Measurements from ENCODE around the gene UGDH.
"Not testable (repeated sequence)": the region's sequence is repeated elsewhere in the genome, so short reads cannot be mapped to it uniquely, and the experiment has no call there.

The UGDH gene

DNA sequence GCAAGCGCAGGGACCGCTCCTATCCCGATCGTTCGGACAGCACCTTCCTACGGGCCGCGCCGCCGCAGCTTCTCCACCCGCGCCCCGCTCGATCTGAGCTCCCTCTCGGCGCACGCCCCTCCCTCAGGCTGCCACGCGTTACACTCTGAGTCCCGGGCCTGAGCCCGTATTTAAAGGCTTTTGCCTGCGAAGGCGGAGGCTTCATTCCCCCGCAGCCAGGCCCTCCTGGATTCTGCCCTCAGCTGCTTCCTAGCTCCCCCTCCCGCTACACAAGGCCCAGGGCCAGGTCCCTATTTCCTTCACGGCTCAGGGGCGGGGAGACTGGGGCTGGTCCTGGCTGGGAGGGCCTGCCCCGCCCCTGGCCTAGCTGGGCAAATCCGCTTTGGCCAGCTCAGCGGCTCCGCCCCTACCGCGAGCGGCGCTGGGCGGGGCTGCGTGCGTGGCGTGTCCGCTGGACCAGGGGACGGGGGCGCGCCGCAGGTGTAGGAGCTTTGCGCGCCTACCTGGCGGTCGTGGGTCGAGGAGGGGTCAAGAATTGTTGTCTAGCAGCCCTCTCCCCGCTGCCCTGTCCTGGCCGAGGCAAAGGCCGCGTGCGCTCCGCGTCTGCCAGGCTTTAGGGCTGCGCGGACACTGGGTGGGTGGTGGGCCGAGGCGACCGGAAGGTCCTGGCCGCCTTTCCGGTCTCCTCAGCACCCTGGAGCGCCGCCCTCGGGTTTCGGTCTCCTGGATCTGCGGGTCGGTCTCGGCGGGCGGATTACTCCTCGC is at the start of gene UGDH:
UGDH (minus strand) TSS at position 144 of the 765 bp plus-strand sequence. CDS start 5,927 bp downstream, outside the sequence.
- peak; percentile 92 for DNase-seq

- no peak for DNase-seq
Measured at GRCh38 chr4:39574946-39575345, 47.7 kb upstream of the UGDH start.

- no peak for DNase-seq
Measured at GRCh38 chr4:39571504-39571903, 44.3 kb upstream of the UGDH start.

DNA sequence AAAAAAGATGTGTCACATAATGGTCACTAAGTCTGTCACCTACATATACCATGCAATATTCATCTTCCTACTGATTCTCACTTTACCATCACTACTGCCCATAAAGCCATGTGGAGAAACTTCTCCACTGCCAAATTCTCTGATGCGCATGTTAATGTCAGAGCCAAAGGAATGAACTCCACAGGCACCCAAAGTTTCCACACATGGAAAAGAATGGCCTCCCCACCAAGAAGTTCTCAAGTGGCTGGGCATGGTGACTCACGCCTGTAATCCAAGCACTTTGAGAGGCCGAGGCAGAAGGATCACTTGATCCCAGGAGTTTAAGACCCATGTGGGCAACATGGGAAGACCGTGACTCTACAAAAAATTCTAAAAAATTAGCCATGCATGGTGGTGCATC is 43.8 kb upstream of the UGDH start:
- no peak for DNase-seq

GRCh38 chr4:39569209-39569608 is 42.0 kb upstream of the UGDH start:
- DNase-seq: no peak

GRCh38 chr4:39568805-39569204 is 41.6 kb upstream of the UGDH start:
- DNase-seq: no peak

DNA sequence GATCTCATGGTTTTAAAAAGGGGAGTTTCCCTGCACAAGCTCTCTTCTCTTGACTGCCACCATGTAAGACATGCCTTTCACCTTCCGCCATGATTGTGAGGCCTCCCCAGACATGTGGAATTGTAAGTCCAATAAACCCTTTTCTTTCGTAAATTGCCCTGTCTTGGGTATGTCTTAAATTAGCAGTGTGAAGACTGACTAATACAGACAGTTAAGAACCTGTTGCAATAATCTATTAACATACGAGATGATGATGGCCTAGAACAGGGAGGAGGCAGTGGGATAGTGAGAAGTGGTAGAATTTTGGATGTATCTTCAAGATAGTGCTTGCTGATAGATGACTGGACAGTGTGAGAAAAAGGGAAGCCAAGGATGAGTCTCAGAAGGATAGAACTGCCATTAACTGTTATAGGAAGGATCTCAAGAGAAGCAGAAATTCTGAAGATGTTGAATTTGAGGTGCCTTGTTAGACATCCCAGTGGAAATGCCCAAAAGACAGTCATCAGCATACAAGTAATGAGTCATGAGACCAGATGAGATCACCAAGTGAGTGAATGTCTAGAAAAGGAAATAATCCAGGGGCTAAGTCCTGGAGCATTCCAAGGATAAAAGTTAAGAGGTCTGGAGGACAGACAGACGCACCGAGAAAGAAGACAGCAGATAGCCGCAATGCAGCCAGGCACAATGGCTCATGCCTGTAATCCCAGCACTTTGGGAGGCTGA is 38.8 kb upstream of the UGDH start:
- no peak for DNase-seq

GRCh38 chr4:39563346-39563847 is 36.2 kb upstream of the UGDH start:
- DNase-seq: no peak

DNA sequence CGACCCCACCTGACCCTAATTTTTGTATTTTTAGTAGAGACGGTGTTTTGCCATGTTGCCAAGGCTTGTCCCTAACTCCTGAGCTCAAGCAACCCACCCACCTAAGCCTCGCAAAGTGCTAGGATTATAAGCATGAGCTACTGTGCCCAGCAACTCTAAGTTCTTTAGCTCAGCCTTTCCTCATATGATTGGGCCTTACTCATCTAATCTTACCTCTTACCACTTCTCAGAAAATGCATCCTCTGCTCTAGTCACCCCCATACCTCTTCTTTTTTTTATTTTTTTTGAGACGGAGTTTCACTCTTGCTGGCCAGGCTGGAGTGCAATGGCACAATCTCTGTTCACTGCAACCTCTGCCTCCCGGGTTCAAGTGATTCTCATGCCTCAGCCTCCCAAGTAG is 35.6 kb upstream of the UGDH start:
- DNase-seq: no peak

DNA sequence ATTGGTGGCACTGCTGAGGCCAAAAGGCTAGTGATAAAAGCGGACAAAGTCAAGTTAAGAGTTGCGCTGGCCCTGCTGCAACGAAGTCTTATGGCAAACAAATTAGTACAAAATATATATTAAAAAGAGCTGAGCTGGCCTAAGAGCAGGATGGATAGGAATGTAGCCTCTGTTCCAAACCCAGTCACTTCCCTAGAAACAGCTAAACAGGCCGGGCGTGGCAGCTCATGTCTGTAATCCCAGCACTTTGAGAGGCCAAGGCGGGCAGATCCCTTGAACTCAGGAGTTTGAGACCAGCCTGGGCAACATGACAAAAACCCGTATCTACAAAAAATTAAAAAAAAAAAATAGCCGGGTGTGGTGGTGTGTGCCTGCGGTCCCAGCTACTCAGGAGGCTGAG is 32.4 kb upstream of the UGDH start:
- no peak for DNase-seq

GRCh38 chr4:39555472-39555871 is 28.2 kb upstream of the UGDH start:
- DNase-seq: no peak

DNA sequence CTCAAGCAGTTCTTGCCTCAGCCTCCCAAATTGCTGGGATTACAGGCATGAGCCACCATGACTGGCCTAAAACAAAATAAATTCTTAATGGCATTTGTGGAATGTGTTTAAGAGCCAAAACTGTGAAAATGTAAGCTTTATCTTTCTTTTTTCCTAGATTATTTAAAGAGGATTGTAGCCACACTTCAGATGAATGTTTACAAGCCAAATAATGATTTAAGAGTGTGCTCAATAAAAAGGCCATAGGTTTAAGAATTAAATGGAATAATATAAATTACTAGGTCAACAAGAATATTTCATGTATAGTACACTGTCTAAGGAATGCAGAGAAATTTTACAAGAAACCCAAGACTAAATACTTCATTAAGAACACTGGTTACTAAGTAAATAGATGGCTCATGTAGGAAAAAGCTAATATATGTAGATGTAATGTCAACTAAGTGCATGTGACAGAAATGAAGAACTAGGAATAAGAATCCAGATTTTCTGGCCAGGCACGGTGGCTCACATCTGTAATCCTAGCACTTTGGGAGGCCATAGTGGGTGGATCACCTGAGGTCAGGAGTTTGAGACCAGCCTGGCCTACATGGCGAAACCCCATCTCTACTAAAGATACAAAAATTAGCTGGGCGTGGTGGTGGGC is 21.3 kb upstream of the UGDH start:
- no peak for DNase-seq

DNA sequence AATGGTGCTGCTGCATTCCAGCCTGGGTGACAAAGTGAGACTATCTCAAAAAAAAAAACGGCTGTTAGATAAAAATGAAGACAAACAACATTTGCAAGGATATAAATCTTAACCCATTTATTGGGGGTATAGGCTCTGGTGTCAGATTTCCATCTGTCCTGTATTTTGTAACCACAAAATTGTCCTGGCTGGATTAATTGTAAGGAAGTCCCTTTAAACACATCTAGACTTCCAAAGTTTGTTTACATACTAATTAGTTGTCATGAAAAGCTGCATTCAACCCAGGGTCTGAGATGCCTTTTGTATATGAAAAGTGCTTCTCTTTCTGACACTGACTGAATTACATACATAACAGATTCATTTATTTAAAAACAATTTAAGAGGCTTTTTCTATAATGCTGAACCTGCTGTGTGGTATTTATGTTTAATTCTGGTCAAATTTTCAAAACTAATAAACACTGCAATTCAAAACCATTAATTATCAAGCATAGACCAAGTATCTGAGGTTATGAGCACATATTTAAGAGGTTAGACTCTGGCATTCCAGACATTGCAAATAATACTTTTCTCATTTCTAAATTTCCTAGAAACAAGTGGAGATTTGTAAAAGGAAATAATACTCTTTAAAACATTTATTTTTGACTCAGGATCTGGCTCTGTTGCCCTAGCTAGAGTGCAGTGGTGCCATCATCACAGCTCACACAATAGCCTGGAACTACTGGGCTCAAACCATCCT is 17.5 kb upstream of the UGDH start:
- DNase-seq: no peak

- DNase-seq: not testable (repeated sequence)
Measured at GRCh38 chr4:39544080-39544479, 16.8 kb upstream of the UGDH start.

DNA sequence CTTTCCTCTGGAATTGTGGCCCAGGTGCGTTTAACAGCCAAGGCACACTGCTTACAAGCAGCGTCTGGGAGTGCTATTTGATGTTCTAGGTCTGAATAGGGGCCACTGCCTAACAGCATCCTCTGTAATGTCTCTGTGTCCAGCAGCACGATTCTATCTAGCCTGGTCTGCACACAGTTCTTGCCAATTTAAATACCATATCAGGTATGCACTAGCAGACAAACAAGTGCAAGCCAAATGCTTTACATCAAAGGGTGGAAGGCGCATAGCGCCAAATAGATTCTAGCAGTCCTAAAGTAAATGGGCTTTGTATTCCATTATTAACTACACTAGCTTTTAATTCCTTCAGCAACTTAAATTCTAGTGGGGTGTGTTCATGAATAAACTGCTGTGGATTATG is 15.8 kb upstream of the UGDH start:
- DNase-seq: no peak

GRCh38 chr4:39542611-39543012 is 15.4 kb upstream of the UGDH start:
- no peak for DNase-seq

DNA sequence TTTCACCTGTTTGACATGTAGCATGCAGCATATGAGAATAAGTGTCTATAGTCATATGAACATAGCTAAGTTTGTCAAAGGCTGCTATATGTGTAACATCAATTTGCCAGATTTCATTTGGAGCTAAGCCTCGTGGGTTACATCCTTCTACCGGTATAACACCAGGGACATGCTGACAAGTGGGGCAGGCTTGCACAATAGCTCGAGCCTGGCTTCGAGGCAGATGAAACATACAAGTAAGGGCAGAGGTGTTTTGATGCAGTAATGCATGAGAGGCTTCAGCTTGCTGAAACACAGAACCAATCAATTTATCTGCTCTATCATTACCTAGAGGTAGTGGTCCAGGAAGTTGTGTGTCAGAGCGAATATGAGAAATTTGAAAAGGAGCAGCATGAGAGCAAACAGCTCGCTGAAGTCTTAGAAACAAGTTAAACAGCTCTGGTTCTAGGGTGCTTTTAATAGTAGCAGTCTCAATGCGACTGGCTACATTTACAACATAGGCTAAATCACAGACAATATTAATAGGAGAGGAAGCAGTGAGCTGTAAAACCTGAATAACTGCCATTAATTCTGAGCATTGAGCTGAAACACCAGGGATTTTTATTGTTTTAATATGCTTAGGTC is 14.9 kb upstream of the UGDH start:
- DNase-seq: no peak

DNA sequence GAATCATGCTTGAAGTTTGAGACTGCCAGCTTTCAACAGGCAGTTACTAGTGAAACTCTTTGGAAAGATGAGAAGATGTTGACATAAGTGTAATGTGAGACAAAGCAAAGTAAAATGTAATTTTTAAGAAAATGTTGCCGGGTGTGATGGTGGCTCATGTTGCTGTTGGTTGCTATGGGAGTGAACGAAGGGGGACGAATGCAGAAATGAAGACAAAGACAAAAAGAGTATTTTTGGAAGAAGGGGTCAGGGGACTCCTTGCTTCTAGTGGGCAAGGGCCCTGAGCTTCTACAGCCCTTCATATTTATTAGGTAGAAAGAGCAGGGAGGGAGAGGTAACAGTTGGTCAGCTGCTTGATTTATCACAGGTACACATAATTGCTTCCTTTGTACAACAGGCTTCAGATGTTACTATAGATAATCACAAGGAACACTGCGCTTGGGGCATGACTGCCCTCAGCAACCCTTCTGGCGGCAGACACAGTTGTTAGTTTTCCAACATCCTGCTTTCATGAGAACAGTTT is 11.9 kb upstream of the UGDH start:
- DNase-seq: no peak

DNA sequence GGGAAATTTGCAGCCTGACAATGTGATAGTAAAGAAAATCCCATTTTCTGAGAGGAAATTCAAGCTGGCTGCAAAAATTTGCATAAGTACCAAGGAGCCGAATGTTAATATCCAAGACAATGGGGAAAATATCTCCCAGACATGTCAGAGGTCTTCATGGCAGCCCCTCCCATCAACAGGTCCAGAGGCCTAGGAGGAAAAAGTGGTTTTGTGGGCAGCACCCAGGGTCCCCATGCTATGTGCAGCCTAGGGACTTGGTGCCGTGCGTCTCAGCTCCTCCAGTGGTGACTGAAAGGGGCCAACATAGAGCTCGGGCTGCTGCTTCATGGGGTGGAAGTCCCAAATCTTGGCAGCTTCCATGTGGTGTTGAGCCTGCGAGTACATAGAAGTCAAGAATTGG is 6.3 kb upstream of the UGDH start:
- no peak for DNase-seq

GRCh38 chr4:39532237-39532636 is 5.0 kb upstream of the UGDH start:
- not testable (repeated sequence) for DNase-seq

DNA sequence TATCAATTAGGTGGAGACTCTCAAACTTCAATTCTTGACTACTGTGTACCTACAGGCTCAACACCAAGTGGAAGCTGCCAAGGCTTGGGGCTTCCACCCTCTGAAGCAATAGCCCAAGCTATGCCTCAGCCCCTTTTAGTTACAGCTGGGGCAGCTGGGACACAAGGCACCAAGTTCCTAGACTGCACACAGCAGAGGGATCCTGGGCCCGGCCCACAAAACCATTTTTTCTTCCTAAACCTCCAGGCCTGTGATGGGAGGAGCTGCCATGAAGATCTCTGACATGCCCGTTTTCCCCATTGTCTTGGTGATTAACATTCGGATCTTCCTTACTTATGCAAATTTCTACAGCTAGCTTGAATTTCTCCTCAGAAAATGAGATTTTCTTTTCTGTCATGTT is 3.4 kb upstream of the UGDH start:
- no peak for DNase-seq

- DNase-seq: no peak
Measured at GRCh38 chr4:39529534-39529933, 2.3 kb upstream of the UGDH start.
